WTC11 (cell line): ENCODE results near the gene CHTOP. TPM values are rescaled to one million over a fixed set of nuclear protein-coding genes. Genes with fewer than 3 reads are reported as not detected.

Experiments used
- ATAC-seq: fragments of 200-7000 bp; cut with Tn5 transposase; 2 replicates; pipeline ENCODE4 v1.10.0; 2021; ENCODE audit warnings: mild to moderate bottlenecking, moderate library complexity
- Bru-seq: library from RNA; stranded (reverse); fragments of 400-500 nt; gene quantifications from one replicate; lab custom pipeline; 2021; lab: Mats Ljungman, UMichigan
- CTCF ChIA-PET: fragments of 300-600 bp; sonication (Branson Sonifier 250); formaldehyde crosslinking; loops from one replicate; lab custom pipeline; 2021; ENCODE audit warnings: antibody characterized with exemption; lab: Charles Lee
- POLR2A ChIA-PET: fragments of 350-600 bp; sonication (Branson Sonifier 250); formaldehyde crosslinking; loops from one replicate; lab custom pipeline; 2021; ENCODE audit warnings: antibody characterized with exemption; lab: Charles Lee
- DNase-seq: peaks from one replicate; pipeline ENCODE4 v3.0.0; 2021; ENCODE audit warnings: low spot score
- H3K27ac Mint-ChIP-seq: 2 replicates; pipeline ENCODE4 v1.8.0; 2021; ENCODE audit warnings: mixed read lengths
- H3K27me3 Mint-ChIP-seq: 2 replicates; pipeline ENCODE4 v1.8.0; 2021; ENCODE audit warnings: low read depth, mild to moderate bottlenecking, moderate library complexity, mixed read lengths
- H3K36me3 Mint-ChIP-seq: 2 replicates; pipeline ENCODE4 v1.8.0; 2021; ENCODE audit warnings: mixed read lengths
- H3K4me1 Mint-ChIP-seq: 2 replicates; pipeline ENCODE4 v1.8.0; 2022; ENCODE audit warnings: mixed read lengths
- H3K4me3 Mint-ChIP-seq: 2 replicates; pipeline ENCODE4 v1.8.0; 2021; ENCODE audit warnings: mild to moderate bottlenecking, moderate library complexity, mixed read lengths
- H3K9me3 Mint-ChIP-seq: 2 replicates; pipeline ENCODE4 v1.8.0; 2021; ENCODE audit warnings: mixed read lengths
- AR ChIP-seq: fragments of 250-450 bp; sonication (Bioruptor Pico); IDR thresholded peaks from 2 replicates; pipeline ENCODE4 v1.9.0; 2021; ENCODE audit warnings: mild to moderate bottlenecking
- ERG ChIP-seq: fragments of 250-450 bp; sonication (Bioruptor Pico); IDR thresholded peaks from 2 replicates; pipeline ENCODE4 v1.8.0; 2021; ENCODE audit warnings: mild to moderate bottlenecking
- FOXJ3 ChIP-seq: sonication (generic); formaldehyde crosslinking; IDR thresholded peaks from 2 replicates; pipeline ENCODE4 v1.9.0; 2021; ENCODE audit warnings: missing genetic modification reagents, mild to moderate bottlenecking, borderline replicate concordance
- GRHL2 ChIP-seq: fragments of 250-450 bp; sonication (Bioruptor Pico); IDR thresholded peaks from 2 replicates; pipeline ENCODE4 v1.8.0; 2022; ENCODE audit warnings: mild to moderate bottlenecking, moderate library complexity; ENCODE audit not compliant: insufficient replicate concordance, severe bottlenecking
- GTF2I ChIP-seq: fragments of 250-450 bp; sonication (Bioruptor Pico); conservative IDR thresholded peaks from 2 replicates; pipeline ENCODE4 v1.4.0; 2021; ENCODE audit warnings: mild to moderate bottlenecking
- IRF1 ChIP-seq: sonication (generic); formaldehyde crosslinking; IDR thresholded peaks from 2 replicates; pipeline ENCODE4 v1.8.0; 2023; ENCODE audit warnings: missing genetic modification reagents
- JUN ChIP-seq: sonication (generic); formaldehyde crosslinking; IDR thresholded peaks from 2 replicates; pipeline ENCODE4 v1.8.0; 2023; ENCODE audit warnings: mild to moderate bottlenecking, missing genetic modification reagents
- MAX ChIP-seq: sonication (generic); formaldehyde crosslinking; IDR thresholded peaks from 2 replicates; pipeline ENCODE4 v1.8.0; 2022; ENCODE audit warnings: mild to moderate bottlenecking, missing genetic modification reagents
- MXD4 ChIP-seq: fragments of 250-450 bp; sonication (Bioruptor Pico); IDR thresholded peaks from 2 replicates; pipeline ENCODE4 v1.8.0; 2021; ENCODE audit warnings: mild to moderate bottlenecking, moderate library complexity, borderline replicate concordance
- NFATC4 ChIP-seq: fragments of 250-450 bp; sonication (Bioruptor Pico); IDR thresholded peaks from 2 replicates; pipeline ENCODE4 v1.9.0; 2021; ENCODE audit warnings: mild to moderate bottlenecking
- NFE2L1 ChIP-seq: sonication (generic); formaldehyde crosslinking; IDR thresholded peaks from 2 replicates; pipeline ENCODE4 v1.8.1; 2023; ENCODE audit warnings: missing genetic modification reagents
- NR3C1 ChIP-seq: sonication (generic); formaldehyde crosslinking; conservative IDR thresholded peaks from 2 replicates; pipeline ENCODE4 v1.8.1; 2023; ENCODE audit warnings: low read depth, mild to moderate bottlenecking, missing genetic modification reagents
- PREB ChIP-seq: sonication (generic); formaldehyde crosslinking; IDR thresholded peaks from 2 replicates; pipeline ENCODE4 v1.8.1; 2022; ENCODE audit warnings: mild to moderate bottlenecking, missing genetic modification reagents, moderate library complexity, borderline replicate concordance
- SMAD3 ChIP-seq: sonication (generic); formaldehyde crosslinking; IDR thresholded peaks from 2 replicates; pipeline ENCODE4 v1.8.0; 2022; ENCODE audit warnings: missing genetic modification reagents, mild to moderate bottlenecking, borderline replicate concordance
- SP1 ChIP-seq: sonication (generic); formaldehyde crosslinking; conservative IDR thresholded peaks from 2 replicates; pipeline ENCODE4 v1.8.1; 2022; ENCODE audit warnings: missing genetic modification reagents
- TEAD4 ChIP-seq: sonication (generic); formaldehyde crosslinking; IDR thresholded peaks from 2 replicates; pipeline ENCODE4 v1.8.0; 2022; ENCODE audit warnings: mild to moderate bottlenecking, missing genetic modification reagents
- long read RNA-seq, 3 experiments: library from RNA in 1 of 3; library from capped mRNA in 1 of 3; library from polyadenylated mRNA in 1 of 3; unstranded in 2 of 3; stranded (forward) in 1 of 3; transcript quantifications; one replicate each; pipeline ENCODE4 v2.0.0, GENCODE V29; 2021
- total RNA-seq: library from RNA; stranded (reverse); gene quantifications from 3 replicates; pipeline ENCODE4 v1.2.3, GENCODE V29; 2021
- TF ChIP-seq, protein P1 (sequence below): fragments of 250-450 bp; sonication (Bioruptor Pico); IDR thresholded peaks from 2 replicates; pipeline ENCODE4 v1.9.0; 2021; ENCODE audit warnings: moderate library complexity, mild to moderate bottlenecking, inconsistent platforms, borderline replicate concordance
- TF ChIP-seq, protein P2 (sequence below): fragments of 250-450 bp; sonication (Bioruptor Pico); IDR thresholded peaks from 2 replicates; pipeline ENCODE4 v2.1.2; 2022; ENCODE audit warnings: mild to moderate bottlenecking, moderate library complexity
- TF ChIP-seq, protein P3 (sequence below): sonication (generic); formaldehyde crosslinking; IDR thresholded peaks from 2 replicates; pipeline ENCODE4 v1.8.1; 2022; ENCODE audit warnings: missing genetic modification reagents, borderline replicate concordance
- TF ChIP-seq, protein P4 (sequence below): sonication (generic); formaldehyde crosslinking; IDR thresholded peaks from 2 replicates; pipeline ENCODE4 v1.8.1; 2023; ENCODE audit warnings: mild to moderate bottlenecking, missing genetic modification reagents, moderate library complexity

The CHTOP gene, protein sequence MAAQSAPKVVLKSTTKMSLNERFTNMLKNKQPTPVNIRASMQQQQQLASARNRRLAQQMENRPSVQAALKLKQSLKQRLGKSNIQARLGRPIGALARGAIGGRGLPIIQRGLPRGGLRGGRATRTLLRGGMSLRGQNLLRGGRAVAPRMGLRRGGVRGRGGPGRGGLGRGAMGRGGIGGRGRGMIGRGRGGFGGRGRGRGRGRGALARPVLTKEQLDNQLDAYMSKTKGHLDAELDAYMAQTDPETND
- total RNA-seq (101 to 105 TPM (median 104 TPM) in 3 replicates), Bru-seq, nascent RNA (percentile 98 among the genes with signal in this experiment)
- long read RNA-seq, experiment 1, transcript CHTOP-203 (6 exons, 2,165 nt): major isoform, 134 of 305 reads
- long read RNA-seq, experiment 1, transcript CHTOP-204 (6 exons, 2,096 nt): minor isoform, 94 of 305 reads
- long read RNA-seq, experiment 1, transcript CHTOP-205 (5 exons, 1,923 nt): minor isoform, 10 of 305 reads
- long read RNA-seq, experiment 1, partial matches to known transcripts: 13 of 305 reads
- long read RNA-seq, experiment 1, other reads (novel, unspliced or antisense): 49 of 305 reads
- long read RNA-seq, experiment 2, transcript CHTOP-203 (6 exons, 2,165 nt): major isoform, 44 of 191 reads
- long read RNA-seq, experiment 2, transcript CHTOP-204 (6 exons, 2,096 nt): minor isoform, 26 of 191 reads
- long read RNA-seq, experiment 2, partial matches to known transcripts: 49 of 191 reads
- long read RNA-seq, experiment 2, other reads (novel, unspliced or antisense): 64 of 191 reads
- long read RNA-seq, experiment 3, transcript CHTOP-203 (6 exons, 2,165 nt): major isoform, 81 of 144 reads
- long read RNA-seq, experiment 3, transcript CHTOP-204 (6 exons, 2,096 nt): minor isoform, 45 of 144 reads
- long read RNA-seq, experiment 3, partial matches to known transcripts: 1 of 144 reads
- long read RNA-seq, experiment 3, other reads (novel, unspliced or antisense): 15 of 144 reads

- Mint-ChIP-seq H3K4me3 (peak within 1 kb of the TSS; percentile 86), H3K27me3 (no peaks in the 10 kb centered on the region), H3K27ac (peak within 1 kb of the TSS; percentile 100), H3K9me3 (no peaks in the 10 kb centered on the region; the same call in 1 of the 2 replicates), H3K36me3 (peaks cover 34% of the 10 kb centered on the region), H3K4me1 (peaks cover 22% of the 10 kb centered on the region)
- peak; percentile 92 for ATAC-seq
- ChIA-PET CTCF (interaction anchor here (0.6 to 2.5 kb wide), 29 partner anchors 10 to 312 kb away, joined by 3 to 23 read pairs (median 5); partner anchors contain the start of genes NPR1, S100A14, S100A16 and S100A6), POLR2A (interaction anchor here (0.7 to 2.3 kb wide), 24 partner anchors 9 to 344 kb away, joined by 3 to 14 read pairs (median 6); partner anchors contain the start of genes CREB3L4, JTB, S100A16 and S100A4)
- DNase-seq: peak; percentile 98
- peak; percentile 88 for TF ChIP-seq SP1 (CRISPR knock-in tag)
- TF ChIP-seq NR3C1 (CRISPR knock-in tag): no peak
- 0 out of 2 replicates have a peak, but pooled peaks have one; percentile 32 for TF ChIP-seq TEAD4 (CRISPR knock-in tag)
- TF ChIP-seq, protein P1, sequence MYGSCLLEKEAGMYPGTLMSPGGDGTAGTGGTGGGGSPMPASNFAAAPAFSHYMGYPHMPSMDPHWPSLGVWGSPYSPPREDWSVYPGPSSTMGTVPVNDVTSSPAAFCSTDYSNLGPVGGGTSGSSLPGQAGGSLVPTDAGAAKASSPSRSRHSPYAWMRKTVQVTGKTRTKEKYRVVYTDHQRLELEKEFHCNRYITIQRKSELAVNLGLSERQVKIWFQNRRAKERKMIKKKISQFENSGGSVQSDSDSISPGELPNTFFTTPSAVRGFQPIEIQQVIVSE (CRISPR knock-in tag): no peak
- TF ChIP-seq, protein P2, sequence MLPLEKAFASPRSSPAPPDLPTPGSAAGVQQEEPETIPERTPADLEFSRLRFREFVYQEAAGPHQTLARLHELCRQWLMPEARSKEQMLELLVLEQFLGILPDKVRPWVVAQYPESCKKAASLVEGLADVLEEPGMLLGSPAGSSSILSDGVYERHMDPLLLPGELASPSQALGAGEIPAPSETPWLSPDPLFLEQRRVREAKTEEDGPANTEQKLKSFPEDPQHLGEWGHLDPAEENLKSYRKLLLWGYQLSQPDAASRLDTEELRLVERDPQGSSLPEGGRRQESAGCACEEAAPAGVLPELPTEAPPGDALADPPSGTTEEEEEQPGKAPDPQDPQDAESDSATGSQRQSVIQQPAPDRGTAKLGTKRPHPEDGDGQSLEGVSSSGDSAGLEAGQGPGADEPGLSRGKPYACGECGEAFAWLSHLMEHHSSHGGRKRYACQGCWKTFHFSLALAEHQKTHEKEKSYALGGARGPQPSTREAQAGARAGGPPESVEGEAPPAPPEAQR (CRISPR knock-in tag): no peak
- TF ChIP-seq, protein P3, sequence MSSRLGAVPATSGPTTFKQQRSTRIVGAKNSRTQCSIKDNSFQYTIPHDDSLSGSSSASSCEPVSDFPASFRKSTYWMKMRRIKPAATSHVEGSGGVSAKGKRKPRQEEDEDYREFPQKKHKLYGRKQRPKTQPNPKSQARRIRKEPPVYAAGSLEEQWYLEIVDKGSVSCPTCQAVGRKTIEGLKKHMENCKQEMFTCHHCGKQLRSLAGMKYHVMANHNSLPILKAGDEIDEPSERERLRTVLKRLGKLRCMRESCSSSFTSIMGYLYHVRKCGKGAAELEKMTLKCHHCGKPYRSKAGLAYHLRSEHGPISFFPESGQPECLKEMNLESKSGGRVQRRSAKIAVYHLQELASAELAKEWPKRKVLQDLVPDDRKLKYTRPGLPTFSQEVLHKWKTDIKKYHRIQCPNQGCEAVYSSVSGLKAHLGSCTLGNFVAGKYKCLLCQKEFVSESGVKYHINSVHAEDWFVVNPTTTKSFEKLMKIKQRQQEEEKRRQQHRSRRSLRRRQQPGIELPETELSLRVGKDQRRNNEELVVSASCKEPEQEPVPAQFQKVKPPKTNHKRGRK (CRISPR knock-in tag): no peak
- peak; percentile 88 for TF ChIP-seq NFE2L1 (CRISPR knock-in tag)
- TF ChIP-seq ERG (CRISPR knock-in tag): no peak
- no peak for TF ChIP-seq IRF1
- no peak; the same call in 1 of the 2 replicates for TF ChIP-seq JUN (CRISPR knock-in tag)
- no peak for TF ChIP-seq NFATC4 (CRISPR knock-in tag)
- TF ChIP-seq PREB (CRISPR knock-in tag): no peak
- TF ChIP-seq MXD4 (CRISPR knock-in tag): no peak
- TF ChIP-seq SMAD3 (CRISPR knock-in tag): no peak
- no peak for TF ChIP-seq FOXJ3 (CRISPR knock-in tag)
- TF ChIP-seq MAX: peak; percentile 58; the same call in 1 of the 2 replicates
- TF ChIP-seq, protein P4, sequence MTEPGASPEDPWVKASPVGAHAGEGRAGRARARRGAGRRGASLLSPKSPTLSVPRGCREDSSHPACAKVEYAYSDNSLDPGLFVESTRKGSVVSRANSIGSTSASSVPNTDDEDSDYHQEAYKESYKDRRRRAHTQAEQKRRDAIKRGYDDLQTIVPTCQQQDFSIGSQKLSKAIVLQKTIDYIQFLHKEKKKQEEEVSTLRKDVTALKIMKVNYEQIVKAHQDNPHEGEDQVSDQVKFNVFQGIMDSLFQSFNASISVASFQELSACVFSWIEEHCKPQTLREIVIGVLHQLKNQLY (CRISPR knock-in tag): no peak
- no peak for TF ChIP-seq GRHL2 (CRISPR knock-in tag)
- TF ChIP-seq AR (CRISPR knock-in tag): 0 out of 2 replicates have a peak, but pooled peaks have one; percentile 65
- TF ChIP-seq GTF2I (CRISPR knock-in tag): no peak
Measured at GRCh38 chr1:153633754-153634665, at the start of gene CHTOP. TSS of gene CHTOP (plus strand) at chr1:153634066. CDS start at chr1:153636589, 2,523 bp downstream.
